ENCODE measurements around the gene CLPTM1. TPM values are rescaled to one million over a fixed set of nuclear protein-coding genes. Genes with fewer than 3 reads are reported as not detected.

CLPTM1 gene
- total RNA-seq, 1 donor from 2014 or later, result 58.0 TPM

- no peak for DNase-seq (ENCODE audit: low read depth)
- Histone ChIP-seq H3K27me3 (ENCODE audit: control insufficient read depth, insufficient read depth, low read length) (no peaks in the 10 kb centered on the region), H3K4me3 (ENCODE audit: low read depth, low read length) (no peak overlapping the region), H3K36me3 (ENCODE audit: control insufficient read depth, insufficient read depth, low read length) (no peaks in the 10 kb centered on the region)
- TF ChIP-seq, protein P1, sequence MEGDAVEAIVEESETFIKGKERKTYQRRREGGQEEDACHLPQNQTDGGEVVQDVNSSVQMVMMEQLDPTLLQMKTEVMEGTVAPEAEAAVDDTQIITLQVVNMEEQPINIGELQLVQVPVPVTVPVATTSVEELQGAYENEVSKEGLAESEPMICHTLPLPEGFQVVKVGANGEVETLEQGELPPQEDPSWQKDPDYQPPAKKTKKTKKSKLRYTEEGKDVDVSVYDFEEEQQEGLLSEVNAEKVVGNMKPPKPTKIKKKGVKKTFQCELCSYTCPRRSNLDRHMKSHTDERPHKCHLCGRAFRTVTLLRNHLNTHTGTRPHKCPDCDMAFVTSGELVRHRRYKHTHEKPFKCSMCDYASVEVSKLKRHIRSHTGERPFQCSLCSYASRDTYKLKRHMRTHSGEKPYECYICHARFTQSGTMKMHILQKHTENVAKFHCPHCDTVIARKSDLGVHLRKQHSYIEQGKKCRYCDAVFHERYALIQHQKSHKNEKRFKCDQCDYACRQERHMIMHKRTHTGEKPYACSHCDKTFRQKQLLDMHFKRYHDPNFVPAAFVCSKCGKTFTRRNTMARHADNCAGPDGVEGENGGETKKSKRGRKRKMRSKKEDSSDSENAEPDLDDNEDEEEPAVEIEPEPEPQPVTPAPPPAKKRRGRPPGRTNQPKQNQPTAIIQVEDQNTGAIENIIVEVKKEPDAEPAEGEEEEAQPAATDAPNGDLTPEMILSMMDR (IDR thresholded peaks at IDR 0.05; ENCODE audit: insufficient read depth, low read length, poor library complexity, severe bottlenecking), result no peak
Observed at GRCh38 chr19:45019187-45019586, 64.0 kb downstream of the CLPTM1 start.

DNA sequence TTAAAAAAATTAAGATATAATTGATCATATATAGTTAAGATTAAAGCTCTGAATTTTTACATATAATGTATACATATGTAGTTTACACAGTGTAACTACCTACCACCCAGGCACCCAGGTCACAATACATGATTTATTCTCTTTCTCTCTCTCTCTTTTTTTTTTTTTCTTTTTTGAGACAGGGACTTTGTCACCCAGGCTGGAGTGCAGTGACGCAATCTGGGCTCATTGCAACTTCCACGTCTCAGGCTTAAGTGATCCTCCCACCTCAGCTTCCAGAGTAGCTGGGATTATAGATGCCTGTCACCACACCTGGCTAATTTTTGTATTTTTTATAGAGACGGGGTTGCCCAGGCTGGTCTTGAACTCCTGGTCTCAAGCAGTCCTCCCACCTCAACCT lies 64.9 kb downstream of the CLPTM1 start:
- no peak overlapping the region for H3K4me3 ChIP-seq (ENCODE audit: low read depth, low read length)
- TF ChIP-seq, protein P1 (IDR thresholded peaks at IDR 0.05; ENCODE audit: insufficient read depth, low read length, poor library complexity, severe bottlenecking), result no peak
- DNase-seq (ENCODE audit: low read depth), result no peak
- no peaks in the 10 kb centered on the region for H3K36me3 ChIP-seq (ENCODE audit: control insufficient read depth, insufficient read depth, low read length)
- H3K27me3 ChIP-seq (ENCODE audit: control insufficient read depth, insufficient read depth, low read length), result no peaks in the 10 kb centered on the region

GRCh38 chr19:45021971-45022370 lies 66.8 kb downstream of the CLPTM1 start:
- no peaks in the 10 kb centered on the region for H3K27me3 ChIP-seq (ENCODE audit: control insufficient read depth, insufficient read depth, low read length)
- H3K36me3 ChIP-seq (ENCODE audit: control insufficient read depth, insufficient read depth, low read length), result no peaks in the 10 kb centered on the region
- no peak for DNase-seq (ENCODE audit: low read depth)
- TF ChIP-seq, protein P1 (IDR thresholded peaks at IDR 0.05; ENCODE audit: insufficient read depth, low read length, poor library complexity, severe bottlenecking), result no peak
- no peak overlapping the region for H3K4me3 ChIP-seq (ENCODE audit: low read depth, low read length)

GRCh38 chr19:45023048-45023447 lies 67.9 kb downstream of the CLPTM1 start:
- no peak for DNase-seq (ENCODE audit: low read depth)
- Histone ChIP-seq H3K36me3 (ENCODE audit: control insufficient read depth, insufficient read depth, low read length) (no peaks in the 10 kb centered on the region), H3K4me3 (ENCODE audit: low read depth, low read length) (no peak overlapping the region), H3K27me3 (ENCODE audit: control insufficient read depth, insufficient read depth, low read length) (no peaks in the 10 kb centered on the region)
- TF ChIP-seq, protein P1 (IDR thresholded peaks at IDR 0.05; ENCODE audit: insufficient read depth, low read length, poor library complexity, severe bottlenecking), result no peak

- no peak overlapping the region for H3K4me3 ChIP-seq (ENCODE audit: low read depth, low read length)
- no peaks in the 10 kb centered on the region for H3K36me3 ChIP-seq (ENCODE audit: control insufficient read depth, insufficient read depth, low read length)
- TF ChIP-seq, protein P1 (IDR thresholded peaks at IDR 0.05; ENCODE audit: insufficient read depth, low read length, poor library complexity, severe bottlenecking), result no peak
- no peaks in the 10 kb centered on the region for H3K27me3 ChIP-seq (ENCODE audit: control insufficient read depth, insufficient read depth, low read length)
- no peak for DNase-seq (ENCODE audit: low read depth)
Observed at GRCh38 chr19:45025264-45025663, 70.1 kb downstream of the CLPTM1 start.

- Histone ChIP-seq H3K4me3 (ENCODE audit: low read depth, low read length) (no peak overlapping the region), H3K36me3 (ENCODE audit: control insufficient read depth, insufficient read depth, low read length) (no peaks in the 10 kb centered on the region), H3K27me3 (ENCODE audit: control insufficient read depth, insufficient read depth, low read length) (no peaks in the 10 kb centered on the region)
- TF ChIP-seq, protein P1 (IDR thresholded peaks at IDR 0.05; ENCODE audit: insufficient read depth, low read length, poor library complexity, severe bottlenecking), result no peak
- DNase-seq (ENCODE audit: low read depth), result no peak
Observed at GRCh38 chr19:45027371-45027770, 72.2 kb downstream of the CLPTM1 start.

All from kidney epithelial cell (primary cell).